HEK293T (cell line): ENCODE results near the gene SYTL4.

Experiments used
- ARNT ChIP-seq: fragments of 450-650 bp; IDR thresholded peaks from 2 replicates; pipeline ENCODE4 v1.6.1; 2017; ENCODE audit warnings: mild to moderate bottlenecking
- BHLHE40 ChIP-seq: fragments of 450-650 bp; IDR thresholded peaks from 2 replicates; pipeline ENCODE4 v1.6.1; 2016; ENCODE audit warnings: mild to moderate bottlenecking, moderate library complexity, borderline replicate concordance
- ELF4 ChIP-seq: fragments of 450-650 bp; IDR thresholded peaks from 2 replicates; pipeline ENCODE4 v1.6.1; 2017; ENCODE audit warnings: antibody characterized with exemption
- FOXA1 ChIP-seq: fragments of 450-650 bp; IDR thresholded peaks from 2 replicates; pipeline ENCODE4 v1.6.1; 2016; ENCODE audit warnings: mild to moderate bottlenecking
- FOXK2 ChIP-seq: fragments of 450-650 bp; IDR thresholded peaks from 2 replicates; pipeline ENCODE4 v1.6.1; 2016; ENCODE audit warnings: mild to moderate bottlenecking
- FOXM1 ChIP-seq: fragments of 450-650 bp; IDR thresholded peaks from 2 replicates; pipeline ENCODE4 v1.6.1; 2017; ENCODE audit warnings: mild to moderate bottlenecking, borderline replicate concordance
- LEF1 ChIP-seq: fragments of 450-650 bp; IDR thresholded peaks from 2 replicates; pipeline ENCODE4 v1.6.1; 2017; ENCODE audit warnings: mild to moderate bottlenecking, borderline replicate concordance
- NFRKB ChIP-seq: fragments of 450-650 bp; IDR thresholded peaks from 2 replicates; pipeline ENCODE4 v1.6.1; 2016; ENCODE audit warnings: mild to moderate bottlenecking, moderate library complexity
- SP1 ChIP-seq: fragments of 450-650 bp; IDR thresholded peaks from 2 replicates; pipeline ENCODE4 v1.6.1; 2017
- SUZ12 ChIP-seq: fragments of 450-650 bp; IDR thresholded peaks from 2 replicates; pipeline ENCODE4 v1.6.1; 2016; ENCODE audit warnings: mild to moderate bottlenecking
- TARDBP ChIP-seq: fragments of 450-650 bp; IDR thresholded peaks from 2 replicates; pipeline ENCODE4 v1.6.1; 2016
- ZNF384 ChIP-seq: fragments of 450-650 bp; IDR thresholded peaks from 2 replicates; pipeline ENCODE4 v1.6.1; 2016
- TF ChIP-seq, protein P1 (sequence below): fragments of 450-650 bp; IDR thresholded peaks from 2 replicates; pipeline ENCODE4 v1.6.1; 2016

DNA sequence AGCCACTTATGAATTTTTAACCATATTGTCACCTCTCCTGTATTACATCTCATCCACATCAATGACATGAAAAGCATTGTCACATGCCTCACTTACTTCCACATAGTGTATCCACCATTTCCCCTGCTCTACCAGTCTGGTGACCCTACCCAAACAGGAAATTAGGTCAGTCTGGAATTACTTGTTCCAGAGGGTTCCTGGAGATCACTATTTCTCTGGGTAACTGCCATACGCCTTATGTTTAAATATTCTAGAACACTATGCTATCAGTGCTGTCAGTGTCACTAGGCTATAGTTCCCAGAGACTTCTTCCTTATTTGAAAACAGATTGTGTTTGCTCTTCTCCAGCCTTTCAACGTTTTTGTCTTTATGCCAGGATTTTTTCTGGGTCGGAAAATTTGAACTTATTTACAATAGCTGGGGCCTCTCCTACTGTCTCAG is 73.0 kb downstream of the SYTL4 start:
- no peak for TF ChIP-seq BHLHE40
- TF ChIP-seq FOXA1, result no peak
- TF ChIP-seq LEF1, result no peak
- TF ChIP-seq, protein P1, sequence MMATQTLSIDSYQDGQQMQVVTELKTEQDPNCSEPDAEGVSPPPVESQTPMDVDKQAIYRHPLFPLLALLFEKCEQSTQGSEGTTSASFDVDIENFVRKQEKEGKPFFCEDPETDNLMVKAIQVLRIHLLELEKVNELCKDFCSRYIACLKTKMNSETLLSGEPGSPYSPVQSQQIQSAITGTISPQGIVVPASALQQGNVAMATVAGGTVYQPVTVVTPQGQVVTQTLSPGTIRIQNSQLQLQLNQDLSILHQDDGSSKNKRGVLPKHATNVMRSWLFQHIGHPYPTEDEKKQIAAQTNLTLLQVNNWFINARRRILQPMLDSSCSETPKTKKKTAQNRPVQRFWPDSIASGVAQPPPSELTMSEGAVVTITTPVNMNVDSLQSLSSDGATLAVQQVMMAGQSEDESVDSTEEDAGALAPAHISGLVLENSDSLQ, result no peak
- TF ChIP-seq ZNF384, result no peak
- no peak for TF ChIP-seq ELF4
- no peak for TF ChIP-seq FOXK2
- TF ChIP-seq TARDBP, result no peak
- TF ChIP-seq SP1, result no peak
- no peak for TF ChIP-seq ARNT
- TF ChIP-seq FOXM1, result no peak
- no peak for TF ChIP-seq SUZ12
- no peak for TF ChIP-seq NFRKB
